HepG2 (cell line): ENCODE measurements around the gene TBL3. TPM values are rescaled to one million over a fixed set of nuclear protein-coding genes. Genes with fewer than 3 reads are reported as not detected.

ENCODE experiments used
- ATAC-seq: fragments of 200-7000 bp; cut with Tn5 transposase; 3 replicates; pipeline ENCODE4 v1.9.1; 2020; ENCODE audit warnings: mild to moderate bottlenecking, moderate library complexity
- BruUV-seq: library from RNA; stranded (reverse); fragments of 400-500 nt; replicated peaks from 2 replicates; lab custom pipeline; 2021; lab: Mats Ljungman, UMichigan
- CTCF ChIA-PET: fragments of 300-600 bp; formaldehyde crosslinking; extraction: SDS; loops from one replicate; lab custom pipeline; 2021; ENCODE audit warnings: low total read pairs, inconsistent platforms, low intra/inter-chr PET ratio; lab: Yijun Ruan, JAX
- POLR2A ChIA-PET: fragments of 350-600 bp; sonication (Branson Sonifier 250); formaldehyde crosslinking; loops from one replicate; lab custom pipeline; 2020; ENCODE audit warnings: antibody characterized with exemption, inconsistent platforms; lab: Yijun Ruan, JAX
- DNase-seq: peaks from one replicate; pipeline ENCODE4 v3.0.0-alpha.2; 2015; ENCODE audit warnings: low spot score
- FAIRE-seq: peaks from 3 replicates; lab custom pipeline; 2011; peaks lifted over from hg19 to GRCh38; lab: Jason Lieb, UNC
- H2AFZ ChIP-seq: one replicate; pipeline ENCODE4 v1.6.1; 2011; ENCODE audit warnings: low read length, inconsistent platforms
- H3K27ac ChIP-seq: fragments of 300-600 bp; 3 replicates; pipeline ENCODE4 v1.8.0; 2011; ENCODE audit warnings: mixed run types, mild to moderate bottlenecking, mixed read lengths, low read length, inconsistent platforms; ENCODE audit not compliant: insufficient read depth; ENCODE audit errors: extremely low read length
- H3K27me3 ChIP-seq, 2 experiments: fragments of 200-600 bp in 1 of 2; 2 replicates in 1 of 2; 3 replicates in 1 of 2; pipeline versions ENCODE4 v1.6.0 to v1.8.0; 2011; ENCODE audit warnings: low read length in 2 of 2, mild to moderate bottlenecking in 2 of 2, moderate library complexity in 2 of 2, inconsistent platforms in 1 of 2; ENCODE audit not compliant: insufficient read depth in 2 of 2, control insufficient read depth in 1 of 2
- H3K36me3 ChIP-seq, 2 experiments: fragments of 200-600 bp in 1 of 2; replicated peaks in 1 of 2; 2 replicates in 1 of 2; 3 replicates in 1 of 2; pipeline versions ENCODE4 v1.5.1 to v1.8.0; 2011; ENCODE audit warnings: low read length in 2 of 2, inconsistent platforms in 1 of 2; ENCODE audit not compliant: insufficient read depth in 2 of 2, control insufficient read depth in 1 of 2
- H3K4me1 ChIP-seq: 2 replicates; pipeline ENCODE4 v1.5.1; 2012; ENCODE audit warnings: low read length, inconsistent platforms; ENCODE audit not compliant: insufficient read depth
- H3K4me2 ChIP-seq: 2 replicates; pipeline ENCODE4 v1.6.0; 2011; ENCODE audit warnings: low read depth, low read length, inconsistent platforms
- H3K4me3 ChIP-seq, 3 experiments: fragments of 200-600 bp in 1 of 3; sonication (generic), shearing (Covaris generic) in 1 of 3; replicated peaks in 1 of 3; 2 replicates each; pipeline ENCODE4 v1.5.1; 2011 to 2016; ENCODE audit warnings: low read length in 3 of 3, inconsistent platforms in 2 of 3, low read depth in 2 of 3, mild to moderate bottlenecking in 2 of 3, control low read depth in 1 of 3, mixed read lengths in 1 of 3; ENCODE audit not compliant: insufficient read depth in 1 of 3
- H3K79me2 ChIP-seq: one replicate; pipeline ENCODE4 v1.6.1; 2011; ENCODE audit warnings: low read length, inconsistent platforms; ENCODE audit not compliant: insufficient read depth
- H3K9ac ChIP-seq: 2 replicates; pipeline ENCODE4 v1.6.0; 2011; ENCODE audit warnings: mild to moderate bottlenecking, low read depth, low read length, inconsistent platforms; ENCODE audit not compliant: insufficient read depth
- H3K9me3 ChIP-seq: 2 replicates; pipeline ENCODE4 v1.5.1; 2012; ENCODE audit warnings: mild to moderate bottlenecking, low read length
- H4K20me1 ChIP-seq: 2 replicates; pipeline ENCODE4 v1.6.0; 2011; ENCODE audit warnings: inconsistent platforms, mild to moderate bottlenecking, low read length, moderate library complexity; ENCODE audit not compliant: insufficient read depth
- EEA1 ChIP-seq: sonication (generic); formaldehyde crosslinking; IDR thresholded peaks from 2 replicates; pipeline ENCODE4 v1.5.1; 2020; ENCODE audit warnings: mild to moderate bottlenecking, missing genetic modification reagents, borderline replicate concordance
- GLI4 ChIP-seq: sonication (generic); formaldehyde crosslinking; IDR thresholded peaks from 2 replicates; pipeline ENCODE4 v1.5.1; 2020; ENCODE audit warnings: missing genetic modification reagents, mild to moderate bottlenecking, moderate library complexity, borderline replicate concordance
- YY1 ChIP-seq: IDR thresholded peaks from 2 replicates; pipeline ENCODE4 v1.6.1; 2011; ENCODE audit warnings: low read length, low read depth, moderate library complexity, mild to moderate bottlenecking; ENCODE audit not compliant: insufficient read depth, insufficient replicate concordance
- WGBS: methylation state at CpG from one replicate; pipeline ENCODE4 v1.1.6; 2017; ENCODE audit warnings: low lambda C conversion rate; 5-methylcytosine and 5-hydroxymethylcytosine counted together
- in situ Hi-C: cut with HindIII; loops from 2 replicates; pipeline ENCODE4 v1.10.0; 2017; ENCODE audit warnings: low pct_unique_long_range_greater_than_20kb; ENCODE audit not compliant: extremely low pct_ligation_motif_present
- intact Hi-C: fragments of 100-400 bp; cut with micrococcal nuclease; formaldehyde crosslinking; loops from one replicate; pipeline ENCODE4 v1.10.0; 2022; ENCODE audit not compliant: unreplicated experiment
- polyA plus RNA-seq, 8 experiments: library from polyadenylated mRNA; depleted of rRNA in 3 of 8; stranded (reverse) in 7 of 8; unstranded in 1 of 8; fragments of >200 nt; fragmentation: Illumina TruSeq in 4 of 8; extraction: Trizol in 4 of 8; gene quantifications; 2 replicates each; pipeline versions ENCODE4 v1.2.1 to v1.2.3, GENCODE V29; 2011 to 2016; ENCODE audit warnings: low read depth in 4 of 8, missing spikeins in 1 of 8, mixed read lengths in 1 of 8; ENCODE audit not compliant: insufficient read depth in 1 of 8
- total RNA-seq, 5 experiments: library from RNA; depleted of rRNA; stranded (reverse); fragments of >200 nt; fragmentation: Illumina TruSeq; extraction: Trizol; gene quantifications; 2 replicates each; pipeline ENCODE4 v1.2.3, GENCODE V29; 2016; ENCODE audit warnings: low read depth in 1 of 5
- TF ChIP-seq, protein P1 (sequence below): IDR thresholded peaks from 2 replicates; pipeline ENCODE4 v1.6.1; 2018; ENCODE audit warnings: missing genetic modification reagents, mild to moderate bottlenecking, missing compliant biosample characterization
- TF ChIP-seq, protein P2 (sequence below): sonication (generic); formaldehyde crosslinking; IDR thresholded peaks from 2 replicates; pipeline ENCODE4 v1.4.0; 2020; ENCODE audit warnings: missing genetic modification reagents

The TBL3 gene
- total and polyA plus RNA-seq, 2 of the 13 experiments (the other 11 are each of a cell fraction or from before 2014, with no cell fraction given): 16.8 to 38.0 TPM

DNA sequence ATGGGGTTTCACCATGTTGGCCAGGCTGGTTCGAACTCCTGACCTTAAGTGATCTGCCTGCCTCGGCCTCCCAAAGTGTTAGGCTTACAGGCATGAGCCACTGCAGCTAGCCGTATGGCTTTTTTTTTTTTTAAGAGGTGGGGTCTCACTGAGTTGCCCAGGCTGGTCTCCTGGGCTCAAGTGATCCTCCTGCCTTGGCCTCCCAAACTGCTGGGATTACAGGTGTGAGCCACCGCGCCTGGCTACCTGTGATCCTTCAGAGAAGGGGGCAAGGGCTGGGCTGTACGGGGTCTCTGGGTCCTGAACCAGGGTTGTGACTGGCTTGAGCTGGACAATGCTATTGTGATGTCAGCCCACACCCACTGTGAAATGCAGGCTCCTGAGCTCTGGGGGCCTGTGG, 5.4 kb upstream of the TBL3 start, which contains the start of gene RNF151:
TSS of gene RNF151 (plus strand) at position 397 of the 400 bp plus-strand sequence. CDS start 26 bp downstream, outside the sequence.
- 96% methylated on average over 6 of the region's 6 CpGs for WGBS
- CTCF ChIA-PET: no interaction called here
- TF ChIP-seq GLI4 (no peak), YY1 (no peak), EEA1 (CRISPR knock-in tag) (no peak)
- TF ChIP-seq, protein P1, sequence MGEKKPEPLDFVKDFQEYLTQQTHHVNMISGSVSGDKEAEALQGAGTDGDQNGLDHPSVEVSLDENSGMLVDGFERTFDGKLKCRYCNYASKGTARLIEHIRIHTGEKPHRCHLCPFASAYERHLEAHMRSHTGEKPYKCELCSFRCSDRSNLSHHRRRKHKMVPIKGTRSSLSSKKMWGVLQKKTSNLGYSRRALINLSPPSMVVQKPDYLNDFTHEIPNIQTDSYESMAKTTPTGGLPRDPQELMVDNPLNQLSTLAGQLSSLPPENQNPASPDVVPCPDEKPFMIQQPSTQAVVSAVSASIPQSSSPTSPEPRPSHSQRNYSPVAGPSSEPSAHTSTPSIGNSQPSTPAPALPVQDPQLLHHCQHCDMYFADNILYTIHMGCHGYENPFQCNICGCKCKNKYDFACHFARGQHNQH (CRISPR knock-in tag): no peak
- TF ChIP-seq, protein P2, sequence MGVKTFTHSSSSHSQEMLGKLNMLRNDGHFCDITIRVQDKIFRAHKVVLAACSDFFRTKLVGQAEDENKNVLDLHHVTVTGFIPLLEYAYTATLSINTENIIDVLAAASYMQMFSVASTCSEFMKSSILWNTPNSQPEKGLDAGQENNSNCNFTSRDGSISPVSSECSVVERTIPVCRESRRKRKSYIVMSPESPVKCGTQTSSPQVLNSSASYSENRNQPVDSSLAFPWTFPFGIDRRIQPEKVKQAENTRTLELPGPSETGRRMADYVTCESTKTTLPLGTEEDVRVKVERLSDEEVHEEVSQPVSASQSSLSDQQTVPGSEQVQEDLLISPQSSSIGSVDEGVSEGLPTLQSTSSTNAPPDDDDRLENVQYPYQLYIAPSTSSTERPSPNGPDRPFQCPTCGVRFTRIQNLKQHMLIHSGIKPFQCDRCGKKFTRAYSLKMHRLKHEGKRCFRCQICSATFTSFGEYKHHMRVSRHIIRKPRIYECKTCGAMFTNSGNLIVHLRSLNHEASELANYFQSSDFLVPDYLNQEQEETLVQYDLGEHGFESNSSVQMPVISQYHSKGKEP: no peak
- intact Hi-C loops (no loop called here), in situ Hi-C loops (no loop called here)
- FAIRE-seq (no peak), ATAC-seq (no peak), DNase-seq (no peak)
- Histone ChIP-seq H3K79me2 (peaks cover 30% of the 10 kb centered on the region), H2AFZ (no peak within 1 kb of the TSS), H4K20me1 (peaks cover 27% of the 10 kb centered on the region), H3K9ac (peak within 1 kb of the TSS; percentile 96), H3K4me3 (peak within 1 kb of the TSS; percentile 84 to 94 (median 92)), H3K4me1 (peaks cover 40% of the 10 kb centered on the region), H3K27me3 (no peaks in the 10 kb centered on the region; a peak in 1 of 5 replicates), H3K4me2 (peak within 1 kb of the TSS; percentile 100), H3K9me3 (no peaks in the 10 kb centered on the region), H3K36me3 (peaks cover 3 to 19% of the 10 kb centered on the region in 2 experiments; a peak in 3 of 5 replicates), H3K27ac (peak within 1 kb of the TSS; percentile 73)
- no TSS peak for BruUV-seq
- POLR2A ChIA-PET: interaction anchor here (1.0 to 2.9 kb wide), 4 partner anchors 9 to 81 kb away, joined by 3 to 131 read pairs (median 4); partner anchors contain the start of genes MSRB1, NTHL1 and TSC2
